Neural cell (in vitro differentiated cells): ENCODE measurements around the gene BCL2.
"Not testable (repeated sequence)": the region's sequence is repeated elsewhere in the genome, so short reads cannot be mapped to it uniquely, and the experiment has no call there.

Experiments
- CTCF ChIP-seq: fragments of 450-650 bp; IDR thresholded peaks from 2 replicates; pipeline ENCODE4 v1.5.1; 2014; ENCODE audit warnings: antibody characterized with exemption, mild to moderate bottlenecking, moderate library complexity; ENCODE audit not compliant: poor library complexity, severe bottlenecking
- EZH2 ChIP-seq: fragments of 200-600, 300-800 bp; shearing (Covaris generic), sonication (generic); IDR thresholded peaks from 2 replicates; pipeline ENCODE4 v1.6.1; 2014; ENCODE audit warnings: antibody characterized with exemption, low read length, borderline replicate concordance, mild to moderate bottlenecking; ENCODE audit not compliant: insufficient read depth, poor library complexity, severe bottlenecking
- MXI1 ChIP-seq: fragments of 450-650 bp; conservative IDR thresholded peaks from 2 replicates; pipeline ENCODE4 v1.6.1; 2014; ENCODE audit warnings: antibody characterized with exemption, mild to moderate bottlenecking; ENCODE audit not compliant: poor library complexity, severe bottlenecking
- POLR2AphosphoS5 ChIP-seq: IDR thresholded peaks from 2 replicates; pipeline ENCODE4 v1.6.1; 2012
- REST ChIP-seq: IDR thresholded peaks from 2 replicates; pipeline ENCODE4 v1.6.1; 2012; ENCODE audit warnings: borderline replicate concordance
- TAF1 ChIP-seq: IDR thresholded peaks from 2 replicates; pipeline ENCODE4 v1.6.1; 2012; ENCODE audit warnings: low read depth

DNA sequence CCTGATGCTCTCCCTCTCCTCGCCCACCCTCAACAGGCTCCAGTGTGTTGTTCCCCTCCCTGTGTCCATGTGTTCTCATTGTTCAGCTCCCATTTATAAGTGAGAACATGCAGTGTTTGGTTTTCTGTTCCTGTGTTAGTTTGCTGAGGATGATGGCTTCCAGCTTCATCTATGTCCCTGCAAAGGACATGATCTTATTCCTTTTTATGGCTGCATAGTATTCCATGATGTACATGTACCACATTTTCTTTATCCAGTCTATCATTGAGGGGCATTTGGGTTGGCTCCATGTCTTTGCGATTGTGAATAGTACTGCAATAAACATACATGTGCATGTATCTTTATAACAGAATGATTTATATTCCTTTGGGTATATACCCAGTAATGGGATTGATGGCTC is 128.7 kb downstream of the BCL2 start:
- not testable (repeated sequence) for TF ChIP-seq CTCF, REST, POLR2AphosphoS5, MXI1, TAF1, EZH2
